CD4-positive, alpha-beta T cell treated with Interleukin-4 for 1 hour (primary cell): Measurements from ENCODE around the gene PRR33.
"Not testable (repeated sequence)": the region's sequence is repeated elsewhere in the genome, so short reads cannot be mapped to it uniquely, and the experiment has no call there.

Experiments
- DNase-seq, 2 donors: peaks; one replicate each; pipeline ENCODE4 v3.0.0-alpha.2; 2020 to 2022

PRR33 gene

GRCh38 chr11:1888811-1889210, 2.9 kb downstream of the PRR33 start:
- no peak for DNase-seq

DNA sequence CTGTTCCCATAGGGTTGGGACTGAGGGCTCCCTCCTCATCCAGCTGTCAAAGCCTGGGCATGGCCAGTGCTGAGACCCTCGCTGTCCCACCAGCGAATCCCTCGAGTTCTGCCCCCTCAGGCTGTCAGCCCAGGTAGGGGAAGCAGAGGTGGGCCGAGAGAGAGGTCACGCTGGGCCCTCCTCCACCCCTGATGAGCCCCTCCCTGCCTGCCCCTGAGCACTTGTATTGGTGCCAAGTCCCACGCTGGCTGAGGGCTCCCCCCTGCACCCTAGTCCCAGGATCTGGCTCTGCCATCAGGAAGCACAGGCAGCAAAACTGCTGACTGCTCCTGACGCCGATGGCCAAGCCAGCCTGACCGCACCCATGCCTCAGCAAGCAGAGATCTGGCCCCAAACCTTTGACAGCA, 3.3 kb downstream of the PRR33 start:
- no peak for DNase-seq

- DNase-seq = no peak
Measured at GRCh38 chr11:1887451-1888346, 4.0 kb downstream of the PRR33 start.

GRCh38 chr11:1886551-1886950, 5.1 kb downstream of the PRR33 start:
- not testable (repeated sequence) for DNase-seq

DNA sequence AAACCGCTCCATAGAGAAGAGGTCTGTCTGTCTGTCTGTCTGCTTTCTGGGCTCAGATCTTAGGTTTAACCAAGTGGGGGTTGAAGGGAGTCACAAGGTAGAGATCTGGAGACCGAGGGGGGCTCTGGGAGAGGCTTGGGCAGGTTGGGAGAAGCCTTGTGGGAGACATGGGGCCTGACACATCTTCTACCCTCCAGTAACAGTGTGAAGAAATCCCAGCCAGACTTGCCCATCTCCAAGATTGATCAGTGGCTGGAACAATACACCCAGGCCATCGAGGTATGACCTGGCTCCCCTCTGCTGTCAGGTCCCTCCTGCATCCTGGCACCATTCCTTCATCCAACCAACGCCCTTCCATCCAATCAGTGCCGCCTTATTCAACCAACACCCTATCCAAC, 7.4 kb downstream of the PRR33 start:
- DNase-seq = no peak

DNA sequence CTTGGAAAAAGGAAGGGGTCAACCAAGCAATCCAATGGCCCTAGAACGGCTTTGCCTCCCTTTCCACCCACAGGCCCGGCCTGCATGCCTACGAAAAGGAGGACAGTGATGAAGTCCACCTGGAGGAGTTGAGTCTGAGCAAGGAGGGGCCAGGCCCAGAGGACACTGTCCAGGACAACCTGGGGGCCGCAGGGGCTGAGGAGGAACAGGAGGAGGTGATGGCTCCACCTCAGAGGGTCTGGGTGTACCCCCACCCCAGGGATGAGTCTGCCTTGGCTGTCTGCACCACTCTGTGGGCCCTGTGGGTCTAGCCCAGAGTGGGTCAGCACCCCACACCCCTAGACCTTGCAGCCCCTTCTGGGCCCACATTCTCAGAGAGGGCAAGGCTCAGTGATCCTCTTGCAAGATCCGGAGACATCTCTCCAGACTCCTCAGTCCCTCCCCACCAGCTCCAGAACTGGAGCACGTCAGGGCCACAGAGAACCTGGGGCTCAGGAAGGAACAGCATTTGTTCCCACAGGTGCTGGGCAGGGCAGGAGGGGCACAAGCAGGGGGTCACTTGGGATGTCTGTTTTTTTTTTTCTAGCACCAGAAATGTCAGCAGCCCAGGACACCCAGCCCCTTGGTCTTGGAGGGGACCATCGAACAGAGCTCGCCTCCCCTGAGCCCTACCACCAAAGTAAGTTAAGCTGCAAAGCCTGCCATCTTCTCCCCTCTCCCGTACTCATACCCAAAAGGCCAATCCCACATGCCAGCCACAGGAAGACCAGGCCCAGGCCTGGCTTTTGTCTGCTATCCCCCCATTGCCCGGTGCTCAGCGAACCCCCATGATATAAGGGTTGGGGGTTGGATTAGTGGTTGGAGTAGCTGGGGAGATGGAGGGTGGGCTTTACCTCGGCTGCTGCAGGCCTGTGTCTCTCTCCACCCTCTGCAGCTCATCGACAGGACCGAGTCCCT, 8.1 kb downstream of the PRR33 start:
- no peak for DNase-seq

GRCh38 chr11:1882265-1883238, 9.1 kb downstream of the PRR33 start:
- DNase-seq = peak; percentile 76 to 79

GRCh38 chr11:1881442-1882264, 10.0 kb downstream of the PRR33 start:
- no peak for DNase-seq

DNA sequence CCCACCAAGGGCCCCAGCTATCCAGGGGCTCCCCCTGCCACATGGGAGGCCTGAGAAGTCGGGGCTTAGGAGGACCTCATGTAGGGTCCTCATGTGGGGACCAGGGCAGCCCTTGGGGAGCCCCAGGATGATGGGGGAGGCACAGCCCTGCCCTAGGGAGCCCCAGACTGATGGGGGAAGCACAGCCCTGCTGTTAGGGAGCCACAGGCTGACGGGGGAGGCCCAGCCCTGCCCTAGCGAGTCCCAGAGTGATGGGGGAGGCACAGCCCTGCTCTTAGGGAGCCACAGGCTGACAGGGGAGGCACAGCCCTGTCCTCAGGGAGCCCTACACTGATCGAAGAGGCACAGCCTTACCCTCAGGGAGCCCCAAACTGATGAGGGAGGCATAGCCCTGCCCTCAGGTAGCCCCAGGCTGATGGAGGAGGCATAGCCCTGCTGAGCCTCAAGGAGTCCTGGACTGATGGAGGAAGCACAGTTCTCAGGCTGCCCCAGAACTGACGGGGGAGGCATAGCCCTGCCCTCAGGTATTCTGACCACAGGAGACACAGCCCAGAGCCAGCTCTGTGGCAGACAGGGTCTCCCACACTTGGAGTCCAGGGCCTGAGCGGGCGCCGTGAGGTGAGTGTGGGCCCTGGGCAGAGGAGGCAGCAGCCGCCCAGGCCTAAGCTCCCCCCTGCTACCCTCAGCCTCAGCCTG, 10.8 kb downstream of the PRR33 start:
- DNase-seq = no peak

GRCh38 chr11:1879941-1880720, 11.6 kb downstream of the PRR33 start:
- DNase-seq = no peak

DNA sequence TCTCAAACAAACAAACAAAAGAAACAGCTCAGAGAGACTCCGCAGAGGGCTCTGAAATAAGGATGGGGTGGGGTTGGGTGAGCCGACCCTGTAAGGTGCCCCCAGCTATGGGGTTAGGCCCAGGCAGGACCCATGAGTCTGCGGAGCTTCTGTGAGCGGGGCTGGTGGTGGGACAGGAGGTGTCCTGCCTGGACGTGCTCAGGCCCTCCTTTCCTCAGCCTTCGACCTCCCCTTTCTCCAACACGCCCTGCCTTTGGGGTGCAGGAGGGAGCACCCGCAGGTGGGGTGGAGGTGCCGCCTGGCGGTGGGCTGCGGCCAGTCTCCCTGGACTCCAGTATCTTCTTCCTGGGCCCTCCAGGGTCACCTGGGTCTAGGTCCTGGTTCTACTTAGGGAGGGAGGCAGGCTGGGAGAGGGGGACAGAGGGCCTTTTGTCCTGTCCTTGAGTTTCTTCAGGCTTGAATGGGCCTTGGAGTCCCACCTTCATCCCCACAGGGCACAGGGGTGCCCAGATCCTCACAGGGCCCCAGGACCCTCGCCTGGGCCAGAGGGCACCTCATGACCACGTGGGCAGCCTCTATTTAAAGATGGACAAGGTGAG, 12.3 kb downstream of the PRR33 start:
- no peak for DNase-seq

DNA sequence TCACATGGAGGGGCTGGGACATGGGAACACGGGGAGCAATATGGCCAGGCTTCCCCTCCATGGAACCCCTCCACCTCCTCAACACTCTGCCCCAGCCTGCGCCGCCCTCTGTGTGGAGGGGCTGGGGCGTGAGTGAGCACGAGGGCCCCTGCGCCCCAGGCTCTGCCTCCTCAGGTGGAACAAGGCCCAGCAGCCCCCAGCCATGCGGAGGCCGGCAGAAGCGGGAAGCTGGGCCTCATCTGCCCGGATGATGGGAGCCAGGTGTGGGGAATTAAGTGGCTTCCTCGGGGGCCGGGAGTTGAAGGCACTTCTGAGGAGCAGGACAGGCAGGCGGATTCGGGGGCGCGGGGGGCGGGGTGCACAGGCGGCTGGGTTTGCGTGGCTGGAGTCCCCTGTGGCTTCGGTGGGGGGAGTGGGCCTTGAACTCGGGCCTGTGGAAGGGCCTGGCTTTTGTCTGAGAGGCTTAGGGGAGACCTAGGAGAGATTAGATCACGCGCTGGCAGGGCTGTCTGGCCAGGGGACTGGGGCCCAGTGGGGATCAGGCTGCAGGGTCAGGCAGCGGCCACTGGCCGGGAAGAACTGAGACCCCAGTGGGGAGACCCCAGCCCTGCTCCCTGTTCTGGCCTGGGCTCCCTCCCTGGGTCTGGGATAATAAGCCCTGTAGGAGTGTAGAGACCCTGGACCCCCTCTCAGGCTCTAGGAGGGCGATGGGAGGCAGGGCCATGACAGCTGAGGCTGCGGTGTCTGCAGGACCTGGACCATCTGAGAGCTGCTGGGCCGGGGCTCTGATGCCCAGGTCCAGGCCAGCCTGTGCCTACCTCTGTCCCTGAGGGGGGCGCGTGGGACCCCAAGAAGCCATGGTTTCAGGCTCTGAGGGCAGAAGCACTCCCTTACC, 13.3 kb downstream of the PRR33 start:
- no peak for DNase-seq

DNA sequence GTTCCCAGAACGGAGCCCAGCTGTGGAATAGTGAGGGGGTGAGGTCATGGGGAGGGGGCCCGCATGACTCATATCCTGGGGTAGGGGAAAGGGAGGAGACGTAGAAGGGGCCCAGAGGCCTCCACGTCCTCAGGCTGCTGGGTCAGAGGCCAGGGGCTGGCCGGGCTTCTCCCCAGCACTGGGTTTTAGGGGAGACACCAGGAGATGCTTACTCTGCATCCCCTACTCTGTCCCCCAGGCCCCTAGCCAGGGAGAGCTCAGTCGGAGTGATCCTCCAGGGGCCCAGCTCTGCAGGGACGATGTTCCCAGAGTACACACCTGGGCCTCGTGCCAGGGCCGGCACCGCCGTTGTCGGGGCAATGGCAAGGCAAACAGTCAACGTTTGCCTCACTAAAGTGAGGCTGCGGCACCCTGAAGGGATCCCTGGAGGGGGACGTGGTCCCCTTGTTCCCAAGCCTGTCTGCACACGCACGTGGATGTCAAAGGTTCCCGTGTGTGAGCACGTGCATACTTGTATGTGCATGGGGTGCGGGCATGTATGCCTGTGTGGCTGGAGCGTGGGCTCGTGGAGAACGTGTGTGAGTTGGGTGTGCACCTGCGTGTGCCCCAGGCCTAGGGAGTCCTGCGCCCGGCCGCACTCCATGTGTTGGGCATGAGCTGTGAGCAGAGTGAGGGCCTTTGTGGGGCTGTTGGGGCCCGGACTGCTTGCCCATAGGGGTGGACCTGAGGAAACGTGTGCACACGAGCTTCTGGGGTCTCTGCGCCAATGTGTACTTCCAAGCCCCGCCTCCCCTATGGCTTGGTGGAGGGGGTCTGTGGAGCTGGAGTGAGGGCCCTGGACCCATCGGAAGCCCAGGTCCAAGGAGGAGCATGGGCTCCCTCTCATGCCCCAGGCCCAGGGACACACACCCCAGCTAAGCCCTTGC, 14.2 kb downstream of the PRR33 start:
- no peak for DNase-seq

DNA sequence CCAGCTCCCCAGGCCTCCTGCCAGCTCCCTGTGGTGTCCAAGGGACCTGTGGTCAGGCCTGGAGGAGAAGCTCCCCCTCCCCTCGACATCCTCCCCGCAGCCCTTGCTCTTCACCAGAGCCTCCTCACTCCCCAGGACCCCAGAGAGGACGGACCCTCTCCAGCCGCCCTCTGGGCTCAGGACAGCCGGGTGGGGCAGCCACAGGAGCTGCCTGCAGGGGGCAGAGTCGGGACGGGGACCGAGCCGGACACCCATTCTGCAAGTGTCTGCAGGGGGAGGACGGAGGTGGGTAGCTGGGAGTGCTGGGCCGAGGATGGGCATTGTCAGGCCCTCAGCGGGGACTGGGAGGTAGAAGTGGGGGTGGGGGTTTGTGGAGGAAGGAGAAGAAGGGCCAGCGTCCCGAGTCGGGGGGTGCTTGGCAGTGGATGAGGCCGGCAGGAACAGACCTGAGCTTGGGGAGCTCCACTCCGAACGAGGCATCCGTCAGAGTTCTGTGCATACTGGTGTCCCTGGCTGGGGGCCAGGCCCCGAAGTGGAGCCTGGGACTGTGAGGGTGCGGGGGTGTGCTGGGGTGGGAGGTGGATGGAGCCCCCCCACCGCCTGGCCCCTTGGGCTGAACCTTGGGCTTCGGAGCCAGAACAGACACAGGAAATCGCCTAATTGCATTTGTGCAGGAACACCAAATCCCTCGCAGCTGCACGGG, 15.2 kb downstream of the PRR33 start:
- DNase-seq = no peak

DNA sequence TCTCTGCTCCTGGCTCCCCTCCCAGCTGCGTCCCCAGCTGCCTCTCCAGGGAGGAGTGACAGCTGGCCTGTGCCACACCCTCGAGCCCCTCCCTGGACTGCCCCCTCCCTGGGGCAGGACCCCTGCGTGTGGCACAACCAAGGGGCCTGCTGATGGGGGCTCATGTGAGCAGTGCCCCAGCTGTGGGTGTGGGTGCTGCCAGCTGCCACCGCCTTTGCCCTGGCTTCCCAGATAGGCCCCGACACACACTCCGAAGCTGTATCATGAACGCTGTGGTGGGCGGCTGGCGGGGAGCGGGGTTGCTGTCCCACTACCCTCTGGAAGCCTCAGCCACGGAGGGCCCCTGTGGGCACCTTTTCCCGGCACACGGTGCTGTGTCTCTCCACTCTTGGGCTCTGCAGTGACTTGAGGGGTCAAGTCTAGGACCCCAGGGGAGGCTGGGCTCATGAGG, 15.8 kb downstream of the PRR33 start:
- DNase-seq = not testable (repeated sequence)

- no peak for DNase-seq
Measured at GRCh38 chr11:1875093-1875850, 16.4 kb downstream of the PRR33 start.
